ENCODE results near the gene AGRP.

- TF ChIP-seq GATA3 (IDR thresholded peaks at IDR 0.05; ENCODE audit: low read depth, low read length) (no peak), GATA2 (IDR thresholded peaks at IDR 0.05; ENCODE audit: low read depth, low read length) (no peak)
Observed at GRCh38 chr16:67506468-67506867, 23.1 kb upstream of the AGRP start.

All from SH-SY5Y (cell line).